ENCODE data around the gene IL12RB2.
"Not testable (repeated sequence)": the region's sequence is repeated elsewhere in the genome, so short reads cannot be mapped to it uniquely, and the experiment has no call there.

IL12RB2 gene

DNA sequence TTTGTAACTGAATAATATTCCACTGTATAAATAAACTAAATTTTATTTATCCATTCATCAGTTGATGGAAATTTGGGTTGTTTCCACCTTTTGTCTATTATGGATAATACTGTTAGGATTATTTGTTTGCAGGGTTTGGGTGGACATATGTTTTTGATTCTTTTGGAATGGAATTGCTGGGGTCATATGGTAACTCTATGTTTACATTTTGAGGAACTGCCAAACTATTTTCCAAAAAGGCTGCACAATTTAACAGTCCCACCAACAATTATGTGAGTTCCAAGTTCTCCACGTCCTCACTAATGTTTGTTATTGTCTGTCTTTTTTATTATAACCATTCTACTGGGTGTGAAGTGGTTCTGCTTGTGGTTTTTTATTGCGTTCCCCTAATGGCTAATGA, 126.8 kb downstream of the IL12RB2 start:
- DNase-seq = no peak

DNA sequence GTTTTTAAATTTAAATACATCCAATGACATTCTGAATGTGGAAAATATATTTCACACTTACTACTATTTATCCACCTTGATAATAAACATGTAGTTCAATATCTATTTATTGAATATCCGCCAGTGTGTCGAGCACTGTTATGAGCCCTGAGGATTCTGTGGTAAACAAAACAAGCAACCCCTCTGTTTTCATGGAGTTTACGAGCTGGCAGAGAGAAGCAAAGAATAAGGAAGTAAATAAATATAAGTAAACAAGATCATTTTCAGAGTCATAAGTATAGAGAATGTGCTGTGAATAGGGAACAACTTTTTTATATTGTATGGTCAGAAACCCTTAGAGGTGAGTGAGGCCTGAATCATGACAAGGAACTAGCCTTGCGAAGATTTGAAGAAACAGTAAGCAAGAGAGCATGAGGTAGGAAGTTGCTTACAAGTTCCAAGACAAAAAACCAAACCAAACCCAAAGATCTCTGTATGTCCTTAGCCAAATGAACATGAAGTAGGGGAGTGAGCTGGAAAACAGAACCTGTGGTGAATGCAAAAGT, 128.9 kb downstream of the IL12RB2 start:
- DNase-seq = no peak

DNA sequence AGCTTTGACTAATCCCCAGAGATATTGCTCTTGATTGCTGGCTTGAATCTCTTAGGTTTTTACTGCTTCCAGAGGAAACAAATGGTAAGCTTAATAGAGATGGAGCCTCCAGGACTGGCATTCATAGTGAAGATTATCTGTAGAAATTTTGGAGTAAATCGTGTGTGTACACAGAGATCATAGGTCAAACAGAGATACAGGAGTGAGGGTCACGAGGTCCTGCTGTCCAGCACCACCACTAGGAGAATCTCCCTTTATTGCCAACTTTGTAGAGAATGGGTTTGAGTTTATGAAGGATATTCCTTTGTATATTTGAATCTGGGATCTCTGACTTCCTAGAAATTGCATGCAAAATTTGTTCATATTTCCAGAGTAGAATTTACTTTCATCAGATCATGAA, 130.3 kb downstream of the IL12RB2 start:
- DNase-seq = no peak

DNA sequence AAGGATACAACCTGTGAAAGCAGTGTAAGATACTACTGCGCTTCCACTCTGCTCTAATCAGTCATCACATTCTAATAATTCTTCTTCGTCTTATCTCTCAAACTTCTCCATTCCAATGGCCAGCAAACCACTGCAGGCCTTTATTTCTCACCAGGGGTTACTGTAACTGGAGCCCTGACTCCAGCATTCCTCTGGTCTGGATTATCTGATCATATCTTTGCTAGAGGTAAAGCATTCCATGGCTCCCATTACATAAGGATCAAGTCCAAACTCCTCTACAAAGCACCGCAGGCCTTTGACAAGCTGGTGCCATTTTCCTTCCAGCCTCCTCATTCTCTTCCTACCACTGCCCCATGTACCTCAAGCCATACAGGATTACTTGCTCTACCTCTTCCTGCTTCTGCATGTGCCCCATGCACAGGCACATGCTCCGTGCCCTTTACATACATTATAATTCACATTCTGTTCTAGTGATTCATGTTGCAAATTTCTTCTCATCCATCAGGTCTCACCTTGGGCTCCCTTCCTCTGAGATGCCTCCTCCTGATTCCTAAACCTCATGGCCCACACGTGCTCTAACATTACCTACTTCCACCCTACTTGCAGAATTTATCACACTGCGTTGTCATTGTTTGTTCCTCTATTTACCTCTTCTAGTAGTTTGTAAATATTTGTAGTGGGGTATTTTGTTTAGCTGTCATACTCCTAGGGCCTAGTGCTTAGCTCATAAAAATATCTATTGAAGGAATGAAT, 131.8 kb downstream of the IL12RB2 start:
- no peak for DNase-seq

DNA sequence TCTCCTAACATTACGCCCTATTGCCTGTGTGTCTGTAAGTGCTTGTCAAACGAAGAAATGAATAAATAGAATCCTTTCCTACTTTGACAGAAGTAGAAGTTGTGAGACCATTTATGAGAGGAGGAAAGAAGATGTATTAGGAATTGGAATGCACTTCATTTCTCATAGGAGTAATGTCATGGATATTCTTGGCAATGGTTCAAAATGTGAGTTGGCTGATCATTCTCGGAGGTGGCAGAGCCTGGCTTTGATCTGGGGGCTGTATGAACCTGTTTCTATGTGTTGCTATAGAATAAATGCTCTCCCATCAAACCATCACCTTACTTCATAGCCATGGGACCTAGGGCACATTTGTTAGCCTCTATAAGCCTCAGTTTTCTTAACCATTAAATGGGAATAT, 132.7 kb downstream of the IL12RB2 start:
- no peak for DNase-seq

DNA sequence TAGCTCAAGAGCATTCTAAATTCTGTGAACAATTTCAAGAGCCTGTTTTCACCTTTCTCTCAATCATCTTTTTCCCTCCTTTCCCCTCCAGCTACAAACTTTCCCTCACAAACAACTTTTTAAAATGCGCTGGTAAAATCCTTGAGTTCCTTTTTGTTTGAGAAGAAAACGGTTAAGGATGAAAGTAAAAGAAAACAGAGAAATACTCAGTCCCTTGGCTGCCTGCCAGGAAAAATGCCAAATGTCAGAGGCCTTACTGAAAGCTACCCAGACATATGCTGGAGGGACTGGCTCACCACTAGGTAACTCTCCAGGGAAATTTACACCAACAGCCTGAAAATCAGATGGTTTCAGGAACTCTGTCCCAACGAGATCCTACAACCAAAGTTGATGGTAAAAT, 133.5 kb downstream of the IL12RB2 start:
- peak; percentile 55 for DNase-seq

DNA sequence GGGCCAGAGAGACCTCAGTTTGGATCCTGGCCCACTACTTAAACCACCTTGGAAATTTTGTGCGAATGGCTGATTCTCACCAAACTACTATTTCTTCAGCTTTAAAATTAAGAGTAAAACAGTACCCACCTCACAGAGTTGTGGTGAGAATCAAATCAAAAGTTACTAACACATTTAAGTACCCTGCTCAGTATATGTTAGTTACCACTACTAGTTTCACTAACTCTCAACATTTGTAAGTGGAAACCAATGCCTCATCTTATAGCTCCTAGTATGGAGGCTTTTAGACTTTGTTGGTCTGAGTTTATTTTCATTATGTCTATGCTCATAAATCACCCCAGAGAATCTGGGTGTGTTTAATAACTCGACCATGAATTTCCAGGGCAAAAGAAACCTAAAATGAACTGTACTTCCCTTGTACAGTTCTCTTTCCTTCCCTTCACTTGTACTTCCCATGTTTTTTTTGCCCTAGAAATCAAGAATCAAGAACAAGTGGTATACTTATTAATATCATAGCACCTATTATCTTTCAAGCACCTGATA, 134.1 kb downstream of the IL12RB2 start:
- no peak for DNase-seq

DNA sequence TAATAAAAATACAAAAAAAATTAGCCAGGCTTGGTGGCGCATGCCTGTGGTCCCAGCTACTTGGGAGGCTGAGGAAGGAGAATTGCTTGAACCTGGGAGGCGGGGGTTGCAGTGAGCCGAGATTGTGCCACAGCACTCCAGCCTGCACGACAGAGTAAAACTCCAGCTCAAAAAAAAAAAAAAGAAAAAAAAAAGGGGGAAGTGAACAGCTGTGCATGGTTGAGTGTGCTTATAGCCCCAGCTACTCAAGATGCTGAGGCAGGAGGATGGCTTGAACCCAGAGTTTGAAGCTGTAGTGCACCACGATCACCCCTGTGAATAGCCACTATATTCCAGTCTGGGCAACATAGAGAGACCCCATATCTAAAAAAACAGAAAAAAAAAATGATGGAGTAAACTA, 138.3 kb downstream of the IL12RB2 start:
- DNase-seq = not testable (repeated sequence)

Data from femur (tissue), 1 donor.